Heart left ventricle (tissue), 16 donors: ENCODE measurements around the gene TMEM203. TPM values are rescaled to one million over a fixed set of nuclear protein-coding genes. Genes with fewer than 3 reads are reported as not detected.

Experiments
- ATAC-seq, 4 donors: fragments of 200-7000 bp; cut with Tn5 transposase; one replicate each; pipeline ENCODE4 v1.9.1; 2020 to 2022; ENCODE audit warnings: moderate library complexity in 4 of 4, mild to moderate bottlenecking in 3 of 4, moderate number of reproducible peaks in 1 of 4
- DNase-seq, 5 donors: peaks; one replicate each; pipeline ENCODE4 v3.0.0-alpha.2; 2020
- H3K27ac ChIP-seq, 12 donors: fragments of 200-600 bp; sonication (generic) in 4 of 12; one replicate each; pipeline versions ENCODE4 v1.5.0 to v1.8.0; 2016 to 2022; ENCODE audit warnings: mild to moderate bottlenecking in 2 of 12
- H3K27me3 ChIP-seq, 9 donors: fragments of 200-600 bp; sonication (generic) in 2 of 9; one replicate each; pipeline versions ENCODE4 v1.5.1 to v1.8.0; 2016 to 2022; ENCODE audit warnings: mild to moderate bottlenecking in 3 of 9
- H3K36me3 ChIP-seq, 9 donors: fragments of 200-600 bp; sonication (generic) in 2 of 9; one replicate each; pipeline versions ENCODE4 v1.5.0 to v1.8.0; 2018 to 2022; ENCODE audit warnings: mild to moderate bottlenecking in 2 of 9
- H3K4me1 ChIP-seq, 12 donors: fragments of 200-600 bp; sonication (generic) in 4 of 12; one replicate each; pipeline versions ENCODE4 v1.5.0 to v1.8.0; 2016 to 2022; ENCODE audit warnings: mild to moderate bottlenecking in 3 of 12
- H3K4me3 ChIP-seq, 12 donors: fragments of 200-600 bp; sonication (generic) in 4 of 12; one replicate each; pipeline versions ENCODE4 v1.5.0 to v1.8.0; 2017 to 2022; ENCODE audit warnings: mild to moderate bottlenecking in 9 of 12, moderate library complexity in 4 of 12
- H3K9me3 ChIP-seq, 12 donors: fragments of 200-600 bp; sonication (generic) in 4 of 12; one replicate each; pipeline versions ENCODE4 v1.5.0 to v1.8.0; 2016 to 2022; ENCODE audit warnings: mild to moderate bottlenecking in 1 of 12
- CTCF ChIP-seq, 12 donors: fragments of 200-600 bp; sonication (generic) in 4 of 12; IDR thresholded peaks; one replicate each; pipeline versions ENCODE4 v1.5.0 to v1.8.0; 2018 to 2022; ENCODE audit warnings: antibody characterized with exemption in 12 of 12, mild to moderate bottlenecking in 5 of 12
- POLR2A ChIP-seq, 2 donors: fragments of 450-650 bp; IDR thresholded peaks; one replicate each; pipeline ENCODE4 v1.6.1; 2017; ENCODE audit warnings: antibody characterized with exemption in 2 of 2, mild to moderate bottlenecking in 2 of 2, moderate library complexity in 2 of 2
- WGBS, 4 donors: extraction: QIAGEN DNeasy Blood & Tissue Kit in 2 of 4; methylation state at CpG; one replicate each; pipeline versions ENCODE4 v1.1.5 to v1.1.7; 2013 to 2018; 5-methylcytosine and 5-hydroxymethylcytosine counted together
- intact Hi-C, 10 donors: fragments of 100-400 bp; cut with DNase I; formaldehyde crosslinking; loops; one replicate each; pipeline versions ENCODE4 v1.11.1 to v1.14.2; 2022
- polyA plus RNA-seq, 2 donors: library from polyadenylated mRNA; stranded (reverse); fragments of 200-250 nt; gene quantifications; one replicate each; pipeline ENCODE4 v1.2.3, GENCODE V29; 2013
- total RNA-seq, 9 donors: library from RNA; depleted of rRNA in 2 of 9; stranded (reverse); fragments of >200 nt in 2 of 9; fragmentation: NEBNext Ultra II Directional in 3 of 9; extraction: Animal tissue kit (Norgen Biotek cat#: 25700) in 3 of 9; gene quantifications; one replicate each; pipeline versions ENCODE4 v1.1.0 to v1.2.4, GENCODE V29; 2016 to 2023
- donor health status: ischemic (EF 13 %, LVEDD 7.1; RV severe dilation, severe dysfunction).
- donor health status: healthy with polysubstance abuse.
- donor health status: DM: no; HTN: yes; CAD: no.
- donor health status: DM: no; HTN: no; CAD: no.
- donor health status: ischemic (EF 25% LVEDD 6.9; RV normal size, moderate dysfunction).
- donor health status: ischemic (EF 25% LVEDD 5.7; RV mildly dilated, moderate dysfunction).
- donor health status: healthy.
- donor health status: DM: yes; HTN: yes; CAD: no.
- donor health status: ischemic (EF 35%, LVEDD 5.7; RV mildly dilated, moderate dysfunction).
- donor health status: nonischemic (EF 11% LVEDD 7.7; RV severe dilation, severe dysfunction).
- donor health status: DM: yes; HTN: yes; CAD: no.
- donor health status: PGD.
- donor health status: ischemic (EF 29% LVEDD 5.4; RV normal size, mild dysfunction).
- donor health status: nonischemic (EF 23%, LVEDD 6.1; RV moderate dilation, normal function).

Gene TMEM203
- total and polyA plus RNA-seq, 11 donors, result 30.8 to 52.0 (median 42.1) TPM

- DNase-seq (no peak), ATAC-seq (no peak)
- Histone ChIP-seq H3K9me3 (no peaks in the 10 kb centered on the region), H3K4me3 (no peak overlapping the region), H3K4me1 (peaks cover 0 to 24% (median 10%) of the 10 kb centered on the region in 12 donors), H3K36me3 (no peaks in the 10 kb centered on the region), H3K27me3 (peaks cover 68 to 100% (median 93%) of the 10 kb centered on the region in 9 donors), H3K27ac (no peak overlapping the region)
- WGBS, 4 donors, result 6 to 9% (median 8%) methylated on average over 16 to 69 of the region's 71 CpGs
- intact Hi-C loops, result no loop called here
- TF ChIP-seq POLR2A (IDR thresholded peaks at IDR 0.05) (no peak), CTCF (IDR thresholded peaks at IDR 0.05) (no peak)
Measured at GRCh38 chr9:137161558-137162486, 43.6 kb downstream of the TMEM203 start.

- Histone ChIP-seq H3K4me1 (peaks cover 0 to 31% (median 13%) of the 10 kb centered on the region in 12 donors), H3K27ac (no peak overlapping the region), H3K9me3 (no peaks in the 10 kb centered on the region), H3K27me3 (peaks cover 60 to 100% (median 93%) of the 10 kb centered on the region in 9 donors), H3K36me3 (no peaks in the 10 kb centered on the region), H3K4me3 (no peak overlapping the region)
- TF ChIP-seq POLR2A (IDR thresholded peaks at IDR 0.05), result no peak
- intact Hi-C loops, result no loop called here
- WGBS, 4 donors, result 30 to 36% (median 32%) methylated on average over 27 to 56 of the region's 56 CpGs
- DNase-seq (no peak), ATAC-seq (no peak)
Measured at GRCh38 chr9:137160716-137161557, 44.5 kb downstream of the TMEM203 start.

- Histone ChIP-seq H3K9me3 (no peaks in the 10 kb centered on the region), H3K27ac (no peak overlapping the region), H3K27me3 (peaks cover 57 to 100% (median 92%) of the 10 kb centered on the region in 9 donors), H3K4me3 (no peak overlapping the region), H3K4me1 (peaks cover 0 to 31% (median 13%) of the 10 kb centered on the region in 12 donors), H3K36me3 (no peaks in the 10 kb centered on the region)
- TF ChIP-seq CTCF (IDR thresholded peaks at IDR 0.05) (no peak), POLR2A (IDR thresholded peaks at IDR 0.05) (no peak)
- intact Hi-C loops, result no loop called here
- DNase-seq, result no peak
- no peak for ATAC-seq
- WGBS, 4 donors, result 63 to 73% (median 68%) methylated on average over 16 to 17 of the region's 17 CpGs
Measured at GRCh38 chr9:137160054-137160425, 45.4 kb downstream of the TMEM203 start.

- no peaks in the 10 kb centered on the region for H3K36me3 ChIP-seq
- intact Hi-C loops, result no loop called here
- H3K27ac ChIP-seq, result no peak overlapping the region
- 32 to 41% (median 40%) methylated on average over 14 of the region's 14 CpGs for WGBS, 4 donors
- H3K27me3 ChIP-seq, result peaks cover 51 to 99% (median 87%) of the 10 kb centered on the region in 9 donors
- peaks cover 0 to 31% (median 13%) of the 10 kb centered on the region in 12 donors for H3K4me1 ChIP-seq
- H3K9me3 ChIP-seq, result no peaks in the 10 kb centered on the region
- no peak for TF ChIP-seq POLR2A (IDR thresholded peaks at IDR 0.05)
- no peak for TF ChIP-seq CTCF (IDR thresholded peaks at IDR 0.05)
- no peak for ATAC-seq
- no peak for DNase-seq
- H3K4me3 ChIP-seq, result no peak overlapping the region
Measured at GRCh38 chr9:137159105-137160053, 46.1 kb downstream of the TMEM203 start.
